Measurements from ENCODE around the gene ZNF823.

GRCh38 chr19:11737964-11738745, 591 bp downstream of the ZNF823 start:
- TF ChIP-seq CTCF (IDR thresholded peaks at IDR 0.05 in 8 of 11, conservative IDR thresholded peaks at IDR 0.05 in 3 of 11): no peak
- no peak for TF ChIP-seq POLR2A (IDR thresholded peaks at IDR 0.05)
- TF ChIP-seq POLR2AphosphoS5 (IDR thresholded peaks at IDR 0.05): peak in 2 of 3 donors; percentile 5 to 15

All from spleen (tissue), 7 donors.